Vagina (tissue), 2 donors: ENCODE results near the gene CDKN1B. TPM values are rescaled to one million over a fixed set of nuclear protein-coding genes. Genes with fewer than 3 reads are reported as not detected.

Experiments
- DNase-seq, 2 donors: peaks; one replicate each; pipeline ENCODE4 v3.0.0-alpha.2; 2017; ENCODE audit errors: extremely low spot score in 2 of 2
- H3K27ac ChIP-seq: fragments of 200-600 bp; sonication (generic); one replicate; pipeline ENCODE4 v1.5.1; 2019
- H3K27me3 ChIP-seq: fragments of 200-600 bp; sonication (generic); one replicate; pipeline ENCODE4 v1.5.1; 2019
- H3K36me3 ChIP-seq, 2 donors: fragments of 200-600 bp; sonication (generic); one replicate each; pipeline ENCODE4 v1.5.1; 2017 to 2019
- H3K4me1 ChIP-seq: fragments of 200-600 bp; sonication (generic); one replicate; pipeline ENCODE4 v1.5.1; 2019
- H3K4me3 ChIP-seq, 2 donors: fragments of 200-600 bp; sonication (generic); 1 replicate in 1 of 2; 2 replicates in 1 of 2; pipeline ENCODE4 v1.5.1; 2016 to 2019
- H3K9me3 ChIP-seq: fragments of 200-600 bp; sonication (generic); one replicate; pipeline ENCODE4 v1.5.1; 2019
- POLR2A ChIP-seq, 2 donors: fragments of 450-650 bp; IDR thresholded peaks; one replicate each; pipeline ENCODE4 v1.6.1; 2017; ENCODE audit warnings: antibody characterized with exemption in 2 of 2, mild to moderate bottlenecking in 2 of 2, moderate library complexity in 2 of 2
- POLR2AphosphoS5 ChIP-seq, 2 donors: sonication (generic); formaldehyde crosslinking; IDR thresholded peaks; one replicate each; pipeline ENCODE4 v1.9.0; 2017; ENCODE audit warnings: antibody characterized with exemption in 2 of 2, mild to moderate bottlenecking in 2 of 2, low read depth in 1 of 2; ENCODE audit not compliant: insufficient read depth in 1 of 2
- intact Hi-C: fragments of 100-400 bp; cut with DNase I; formaldehyde crosslinking; loops from one replicate; pipeline ENCODE4 v1.15.1; 2023
- total RNA-seq: library from RNA; depleted of rRNA; stranded (reverse); fragments of >200 nt; gene quantifications from one replicate; pipeline ENCODE4 v1.2.3, GENCODE V29; 2016
- TF ChIP-seq, protein P1 (sequence below), 3 experiments: fragments of 450-650 bp in 2 of 3; fragments of 200-600 bp in 1 of 3; sonication (generic) in 1 of 3; IDR thresholded peaks; one replicate each; pipeline ENCODE4 v1.5.1; 2017 to 2019; ENCODE audit warnings: antibody characterized with exemption in 3 of 3, mild to moderate bottlenecking in 2 of 3, moderate library complexity in 2 of 3

Gene CDKN1B
- total RNA-seq, 1 donor from 2014 or later = 52.5 TPM

DNA sequence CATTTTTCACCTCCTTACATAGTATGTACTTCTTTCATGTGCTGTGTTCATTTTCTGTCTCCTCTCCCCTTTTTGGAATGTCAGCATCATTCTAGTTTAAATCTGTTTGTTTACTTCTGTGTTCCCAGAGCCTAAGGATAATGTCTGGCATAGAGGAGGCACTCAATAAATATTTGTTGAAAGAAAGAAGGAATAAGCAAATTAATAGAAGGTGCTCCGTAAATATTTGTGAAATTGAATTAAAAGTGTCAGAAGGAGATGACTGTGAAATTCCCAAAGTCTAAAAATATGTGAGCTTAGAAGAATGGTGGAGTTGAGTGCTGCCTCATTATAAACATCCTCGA lies 3.3 kb upstream of the CDKN1B start:
- no peaks in the 10 kb centered on the region for H3K9me3 ChIP-seq
- peaks cover 32% of the 10 kb centered on the region for H3K4me1 ChIP-seq
- H3K36me3 ChIP-seq = no peaks in the 10 kb centered on the region
- TF ChIP-seq POLR2AphosphoS5 (IDR thresholded peaks at IDR 0.05; ENCODE audit: insufficient read depth in 1 of 2, low read depth in 1 of 2) (no peak), POLR2A (IDR thresholded peaks at IDR 0.05) (no peak)
- TF ChIP-seq, protein P1, sequence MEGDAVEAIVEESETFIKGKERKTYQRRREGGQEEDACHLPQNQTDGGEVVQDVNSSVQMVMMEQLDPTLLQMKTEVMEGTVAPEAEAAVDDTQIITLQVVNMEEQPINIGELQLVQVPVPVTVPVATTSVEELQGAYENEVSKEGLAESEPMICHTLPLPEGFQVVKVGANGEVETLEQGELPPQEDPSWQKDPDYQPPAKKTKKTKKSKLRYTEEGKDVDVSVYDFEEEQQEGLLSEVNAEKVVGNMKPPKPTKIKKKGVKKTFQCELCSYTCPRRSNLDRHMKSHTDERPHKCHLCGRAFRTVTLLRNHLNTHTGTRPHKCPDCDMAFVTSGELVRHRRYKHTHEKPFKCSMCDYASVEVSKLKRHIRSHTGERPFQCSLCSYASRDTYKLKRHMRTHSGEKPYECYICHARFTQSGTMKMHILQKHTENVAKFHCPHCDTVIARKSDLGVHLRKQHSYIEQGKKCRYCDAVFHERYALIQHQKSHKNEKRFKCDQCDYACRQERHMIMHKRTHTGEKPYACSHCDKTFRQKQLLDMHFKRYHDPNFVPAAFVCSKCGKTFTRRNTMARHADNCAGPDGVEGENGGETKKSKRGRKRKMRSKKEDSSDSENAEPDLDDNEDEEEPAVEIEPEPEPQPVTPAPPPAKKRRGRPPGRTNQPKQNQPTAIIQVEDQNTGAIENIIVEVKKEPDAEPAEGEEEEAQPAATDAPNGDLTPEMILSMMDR (IDR thresholded peaks at IDR 0.05) = no peak
- peak overlapping the region; percentile 33 to 100 for H3K4me3 ChIP-seq
- H3K27ac ChIP-seq = peak overlapping the region; percentile 100
- intact Hi-C loops = no loop called here
- no peak for DNase-seq
- H3K27me3 ChIP-seq = no peaks in the 10 kb centered on the region

DNA sequence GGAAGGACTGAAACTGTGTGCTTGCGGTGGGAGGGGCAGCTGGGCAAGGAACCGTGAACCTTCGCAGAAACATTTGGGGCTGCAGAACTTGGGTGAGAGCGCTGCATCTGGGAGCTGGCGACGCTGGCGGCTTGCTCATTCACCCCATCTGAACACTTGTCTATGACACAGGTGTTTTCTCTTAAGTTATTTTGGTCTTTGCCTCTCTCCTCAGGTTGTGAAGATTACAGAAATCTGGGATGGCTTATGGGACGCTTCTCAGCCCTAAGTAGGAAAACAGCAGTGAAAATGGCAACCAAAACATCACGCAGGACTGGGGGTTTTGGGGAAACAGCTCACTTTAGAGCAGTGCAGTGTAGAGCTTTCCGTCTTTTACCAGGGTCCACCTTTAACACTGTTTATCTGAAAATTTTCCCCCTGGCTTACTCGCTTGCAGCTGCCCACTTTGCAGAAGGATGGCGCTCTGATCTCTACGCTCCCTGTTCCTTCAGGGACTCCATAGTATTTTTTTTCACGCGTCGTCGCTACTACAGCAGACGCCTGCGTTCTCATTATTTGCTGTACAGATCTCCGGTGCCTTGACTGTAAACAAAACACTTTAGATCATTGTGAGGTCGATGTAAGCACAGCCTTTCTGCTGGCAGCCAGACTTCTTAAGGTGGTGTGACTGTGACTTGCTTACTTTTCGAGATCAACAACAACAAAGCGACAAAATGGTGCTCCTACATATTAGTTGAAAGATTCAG lies 2.7 kb upstream of the CDKN1B start:
- Histone ChIP-seq H3K27ac (peak overlapping the region; percentile 100), H3K27me3 (no peaks in the 10 kb centered on the region), H3K9me3 (no peaks in the 10 kb centered on the region), H3K4me3 (peak overlapping the region; percentile 33 to 100), H3K36me3 (peaks cover 0 to 3% of the 10 kb centered on the region in 2 donors), H3K4me1 (peaks cover 36% of the 10 kb centered on the region)
- TF ChIP-seq POLR2AphosphoS5 (IDR thresholded peaks at IDR 0.05; ENCODE audit: insufficient read depth in 1 of 2, low read depth in 1 of 2) = peak in 1 of 2 donors; percentile 70
- peak in 1 of 2 donors; percentile 56 for TF ChIP-seq POLR2A (IDR thresholded peaks at IDR 0.05)
- TF ChIP-seq, protein P1 (IDR thresholded peaks at IDR 0.05) = no peak
- DNase-seq = no peak
- intact Hi-C loops = no loop called here

DNA sequence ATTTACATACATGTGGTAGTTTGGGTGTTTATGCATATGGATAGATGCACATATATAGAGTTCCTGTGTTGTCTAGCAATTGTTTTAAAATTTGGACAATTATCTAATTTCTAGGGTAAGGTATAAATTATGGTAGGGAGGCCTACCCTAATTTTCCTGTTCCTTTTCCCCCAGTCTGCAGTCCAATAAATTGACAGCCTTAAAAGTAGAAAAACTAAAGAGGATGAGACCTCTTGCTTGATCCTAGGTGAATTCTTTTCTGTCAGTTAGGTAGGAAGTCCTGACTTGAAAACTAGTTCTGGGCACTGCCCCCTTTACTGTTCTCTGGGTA lies 2.1 kb upstream of the CDKN1B start:
- intact Hi-C loops = no loop called here
- peaks cover 0 to 7% of the 10 kb centered on the region in 2 donors for H3K36me3 ChIP-seq
- H3K27me3 ChIP-seq = no peaks in the 10 kb centered on the region
- no peak for DNase-seq
- H3K27ac ChIP-seq = peak overlapping the region; percentile 100
- H3K9me3 ChIP-seq = no peaks in the 10 kb centered on the region
- peak overlapping the region; percentile 33 to 100 for H3K4me3 ChIP-seq
- no peak for TF ChIP-seq POLR2A (IDR thresholded peaks at IDR 0.05)
- TF ChIP-seq, protein P1 (IDR thresholded peaks at IDR 0.05) = no peak
- no peak for TF ChIP-seq POLR2AphosphoS5 (IDR thresholded peaks at IDR 0.05; ENCODE audit: insufficient read depth in 1 of 2, low read depth in 1 of 2)
- peaks cover 42% of the 10 kb centered on the region for H3K4me1 ChIP-seq

DNA sequence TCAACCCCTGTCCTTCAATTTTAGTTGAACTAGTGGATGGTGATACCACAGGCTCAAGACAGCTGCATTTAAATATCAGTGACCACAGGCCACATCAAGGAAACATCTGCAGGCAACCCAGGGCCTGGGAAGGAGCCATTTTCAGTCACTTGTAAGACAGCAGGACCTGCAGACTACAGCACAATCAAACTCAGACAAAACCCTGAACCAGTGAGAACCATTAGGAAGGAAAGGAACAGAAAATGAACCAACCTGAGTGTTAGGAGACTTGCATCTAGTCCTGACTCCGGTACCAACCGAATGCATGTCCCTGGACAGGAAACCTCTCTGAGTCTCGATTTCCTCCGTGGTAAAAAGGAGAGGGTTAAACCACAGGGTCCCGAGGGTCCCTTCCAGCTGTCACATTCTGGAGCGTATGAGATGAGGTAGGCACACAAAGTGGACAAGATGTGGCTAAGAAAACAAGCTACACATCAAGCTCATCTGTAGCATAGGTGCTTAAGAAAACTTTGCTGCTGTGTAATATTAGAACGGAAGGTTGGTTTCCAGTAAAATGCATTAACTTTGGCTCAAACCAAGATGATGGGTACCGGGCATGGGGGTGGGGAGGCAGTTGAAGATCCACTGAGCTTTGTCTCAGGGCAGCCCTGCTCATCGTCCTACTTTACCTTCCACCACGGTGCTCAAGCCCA lies 1.6 kb upstream of the CDKN1B start:
- TF ChIP-seq POLR2AphosphoS5 (IDR thresholded peaks at IDR 0.05; ENCODE audit: insufficient read depth in 1 of 2, low read depth in 1 of 2) (no peak), POLR2A (IDR thresholded peaks at IDR 0.05) (no peak)
- TF ChIP-seq, protein P1 (IDR thresholded peaks at IDR 0.05) = no peak
- DNase-seq = no peak
- Histone ChIP-seq H3K27me3 (no peaks in the 10 kb centered on the region), H3K36me3 (peaks cover 0 to 7% of the 10 kb centered on the region in 2 donors), H3K27ac (peak overlapping the region; percentile 100), H3K4me3 (peak overlapping the region; percentile 93 to 100), H3K9me3 (no peaks in the 10 kb centered on the region), H3K4me1 (peaks cover 47% of the 10 kb centered on the region)
- intact Hi-C loops = loop anchor here (2.0 kb wide), 1 partner anchor 73 kb away; no protein-coding TSS in a partner anchor
